Mesodermal cell (in vitro differentiated cells): Measurements from ENCODE around the gene ZFYVE28. TPM values are rescaled to one million over a fixed set of nuclear protein-coding genes. Genes with fewer than 3 reads are reported as not detected.
"Not testable (repeated sequence)": the region's sequence is repeated elsewhere in the genome, so short reads cannot be mapped to it uniquely, and the experiment has no call there.

Experiments used
- H3K27ac ChIP-seq: 2 replicates; pipeline ENCODE4 v1.7.0; 2013; ENCODE audit warnings: mild to moderate bottlenecking, low read depth, low read length, moderate library complexity; ENCODE audit not compliant: severe bottlenecking
- H3K36me3 ChIP-seq: 2 replicates; pipeline ENCODE4 v1.7.1; 2013; ENCODE audit warnings: mild to moderate bottlenecking, low read length, moderate library complexity; ENCODE audit not compliant: control insufficient read depth, insufficient read depth
- H3K4me1 ChIP-seq: one replicate; pipeline ENCODE4 v1.7.1; 2013; ENCODE audit warnings: mild to moderate bottlenecking, low read length; ENCODE audit not compliant: insufficient read depth, control insufficient read depth, poor library complexity, severe bottlenecking
- H3K4me3 ChIP-seq: 2 replicates; pipeline ENCODE4 v1.7.0; 2013; ENCODE audit warnings: low read length, control low read depth, mild to moderate bottlenecking; ENCODE audit not compliant: insufficient read depth, poor library complexity, severe bottlenecking; ENCODE audit errors: extremely low read depth
- H3K9me3 ChIP-seq: 2 replicates; pipeline ENCODE4 v1.7.1; 2013; ENCODE audit warnings: mild to moderate bottlenecking, low read length, moderate library complexity; ENCODE audit not compliant: control insufficient read depth
- WGBS, 2 experiments: methylation state at CpG; one replicate each; pipeline ENCODE4 v1.1.5; 2013; ENCODE audit warnings: missing lambda C conversion rate in 2 of 2; ENCODE audit not compliant: insufficient coverage in 2 of 2; 5-methylcytosine and 5-hydroxymethylcytosine counted together
- polyA plus RNA-seq, 2 experiments: library from polyadenylated mRNA; stranded (reverse); fragments of 50-300 nt; gene quantifications; one replicate each; pipeline ENCODE4 v1.2.3, GENCODE V29; 2013

Gene ZFYVE28
- polyA plus RNA-seq (2013, experiment 1 of 2): 0.70 TPM
- polyA plus RNA-seq (2013, experiment 2 of 2): 0.86 TPM

DNA sequence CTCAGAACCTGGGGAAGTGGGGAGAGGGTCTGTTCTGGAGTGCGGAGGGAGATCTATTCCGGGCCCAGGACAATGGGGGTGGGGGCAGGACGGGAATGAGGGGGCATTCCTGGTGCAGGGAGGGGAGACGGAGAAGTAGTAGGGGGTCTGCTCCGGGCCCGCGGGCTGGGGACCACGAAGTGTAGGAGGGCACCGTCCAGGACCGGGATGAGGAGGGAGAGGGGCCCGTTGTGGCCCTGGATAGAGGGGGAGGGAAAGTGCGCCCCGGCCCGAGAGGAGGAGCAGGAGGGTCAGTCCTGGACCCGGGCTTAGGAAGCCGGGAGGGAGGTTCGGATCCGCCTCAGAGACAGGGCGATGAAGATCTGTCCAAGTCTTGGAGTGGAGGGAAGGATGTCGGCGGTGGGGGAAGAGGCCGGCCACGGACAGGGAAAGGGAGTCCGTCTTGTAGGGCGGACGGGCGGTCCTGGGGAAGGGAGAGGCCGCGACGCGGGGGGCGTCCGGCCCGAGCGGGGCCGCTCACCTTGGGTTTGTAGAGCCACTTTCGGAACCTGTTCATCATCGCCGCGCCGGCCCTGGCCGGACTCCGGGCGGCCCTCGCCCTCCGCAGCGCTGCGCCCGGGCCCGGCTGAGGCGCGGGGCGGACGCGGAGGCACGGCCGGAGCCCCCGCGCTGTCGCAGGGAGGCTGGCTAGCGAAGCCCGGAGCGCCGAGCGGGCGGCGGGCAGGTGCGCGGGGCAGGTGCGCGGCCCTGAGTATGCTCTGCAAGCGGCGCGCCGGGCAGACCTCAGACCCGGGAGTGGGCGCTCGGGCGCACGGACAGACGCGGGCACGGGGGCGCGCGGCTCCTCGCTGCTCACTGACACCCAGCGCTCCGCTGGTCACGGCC is at the start of gene ZFYVE28:
TSS of gene ZFYVE28 (minus strand) at position 881 of the 885 bp plus-strand sequence. CDS start at position 559, 322 bp downstream.
- Histone ChIP-seq H3K4me3 (peak within 1 kb of the TSS; percentile 44), H3K36me3 (no peaks in the 10 kb centered on the region), H3K9me3 (no peaks in the 10 kb centered on the region), H3K4me1 (peaks cover 31% of the 10 kb centered on the region), H3K27ac (peak within 1 kb of the TSS; percentile 23)
- WGBS, 2 experiments: 1% methylated on average over 65 to 78 of the region's 90 CpGs

DNA sequence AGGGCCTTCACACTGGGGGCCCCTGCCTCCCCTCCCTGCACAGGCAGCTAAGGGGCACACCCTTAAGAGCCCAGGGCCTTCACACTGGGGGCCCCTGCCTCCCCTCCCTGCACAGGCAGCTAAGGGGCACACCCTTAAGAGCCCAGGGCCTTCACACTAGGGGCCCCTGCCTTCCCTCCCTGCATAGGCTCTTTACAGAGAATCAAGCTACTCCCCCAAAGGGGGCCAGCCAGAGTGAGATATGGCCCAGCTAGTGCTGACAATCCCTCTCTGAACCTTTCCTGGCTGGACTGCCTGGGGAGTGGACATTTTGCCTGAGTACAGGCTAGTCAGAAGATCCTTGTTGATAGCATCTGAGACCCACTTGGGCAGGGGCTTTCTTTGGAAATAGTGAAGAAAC is 47.1 kb upstream of the ZFYVE28 start:
- H3K36me3 ChIP-seq, H3K4me3 ChIP-seq, H3K27ac ChIP-seq, H3K4me1 ChIP-seq, H3K9me3 ChIP-seq: not testable (repeated sequence)

DNA sequence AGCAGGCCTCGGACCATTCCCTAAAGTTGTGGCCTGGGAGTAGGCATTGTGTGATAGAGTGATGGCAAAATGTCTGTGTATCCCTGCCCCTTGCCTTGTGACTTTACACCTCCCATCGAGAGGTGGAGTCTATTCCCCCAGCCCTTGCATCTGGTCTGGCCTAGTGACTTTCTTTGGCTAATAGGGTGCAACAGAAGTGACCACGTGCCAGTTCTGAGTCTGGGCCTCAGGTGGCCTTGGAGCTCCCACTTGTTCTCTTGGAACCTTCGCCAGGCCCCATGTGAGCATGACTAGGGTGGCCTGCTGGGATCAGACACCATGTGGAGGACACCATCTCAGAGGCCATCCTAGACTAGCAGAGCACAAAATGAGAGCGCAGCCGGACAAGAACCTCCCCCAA is 46.6 kb upstream of the ZFYVE28 start:
- WGBS, 2 experiments: 93 to 98% methylated on average over 3 to 4 of the region's 6 CpGs
- H3K36me3 ChIP-seq: peaks cover 5% of the 10 kb centered on the region

DNA sequence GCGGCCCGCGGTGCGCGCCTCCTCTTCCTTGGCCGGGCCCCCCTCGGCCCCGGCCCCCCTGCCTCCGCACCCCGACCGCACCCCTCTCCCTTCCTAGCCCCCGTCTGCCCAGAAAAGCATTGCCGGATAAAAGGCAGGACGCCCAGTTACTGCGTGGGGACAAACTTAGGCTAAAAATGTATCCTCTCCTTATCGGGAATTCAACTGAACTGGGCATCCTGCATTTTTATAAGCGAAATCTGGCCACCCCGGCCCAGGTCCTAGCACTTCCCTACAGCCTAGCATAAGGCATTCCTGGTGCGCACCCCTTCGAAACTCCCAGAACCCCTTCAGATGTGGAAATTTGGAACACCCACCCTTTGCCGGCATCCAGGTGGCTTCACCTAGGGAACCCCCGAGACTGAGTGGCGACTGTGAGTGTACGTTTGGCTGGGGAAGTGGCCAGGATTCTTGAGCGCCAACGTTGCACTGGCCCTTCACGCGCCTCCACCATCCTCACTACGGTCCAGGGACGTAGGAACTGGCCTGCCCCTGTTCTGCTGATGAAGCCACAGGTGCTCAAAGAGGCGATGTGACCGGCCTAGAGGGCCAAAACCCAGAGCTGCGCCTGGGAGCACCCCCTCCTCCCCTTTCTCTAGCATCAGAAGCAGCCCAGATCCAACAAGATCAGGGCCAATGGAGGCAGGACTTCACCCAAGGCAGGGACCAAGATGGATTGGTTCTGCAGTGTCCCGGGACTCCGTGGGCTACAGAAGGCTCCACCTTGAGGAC is 44.7 kb upstream of the ZFYVE28 start:
- Histone ChIP-seq H3K4me1 (peaks cover 3% of the 10 kb centered on the region), H3K4me3 (peak overlapping the region; percentile 39), H3K36me3 (peaks cover 5% of the 10 kb centered on the region), H3K9me3 (no peaks in the 10 kb centered on the region), H3K27ac (no peak overlapping the region)
- WGBS, 2 experiments: 49 to 67% methylated on average over 23 to 32 of the region's 35 CpGs

More for the DNA sequence above, 46.6 kb upstream of the ZFYVE28 start:
- no peak overlapping the region for H3K27ac ChIP-seq
- no peak overlapping the region for H3K4me3 ChIP-seq
- no peaks in the 10 kb centered on the region for H3K9me3 ChIP-seq
- H3K4me1 ChIP-seq: peaks cover 3% of the 10 kb centered on the region

GRCh38 chr4:2462218-2462991 is 44.0 kb upstream of the ZFYVE28 start:
- 3 to 5% methylated on average over 44 to 70 of the region's 99 CpGs for whole genome bisulfite sequencing, 2 experiments
- H3K4me3 ChIP-seq: peak overlapping the region; percentile 39
- H3K27ac ChIP-seq: no peak overlapping the region
- peaks cover 5% of the 10 kb centered on the region for H3K36me3 ChIP-seq
- no peaks in the 10 kb centered on the region for H3K9me3 ChIP-seq
- H3K4me1 ChIP-seq: no peaks in the 10 kb centered on the region

DNA sequence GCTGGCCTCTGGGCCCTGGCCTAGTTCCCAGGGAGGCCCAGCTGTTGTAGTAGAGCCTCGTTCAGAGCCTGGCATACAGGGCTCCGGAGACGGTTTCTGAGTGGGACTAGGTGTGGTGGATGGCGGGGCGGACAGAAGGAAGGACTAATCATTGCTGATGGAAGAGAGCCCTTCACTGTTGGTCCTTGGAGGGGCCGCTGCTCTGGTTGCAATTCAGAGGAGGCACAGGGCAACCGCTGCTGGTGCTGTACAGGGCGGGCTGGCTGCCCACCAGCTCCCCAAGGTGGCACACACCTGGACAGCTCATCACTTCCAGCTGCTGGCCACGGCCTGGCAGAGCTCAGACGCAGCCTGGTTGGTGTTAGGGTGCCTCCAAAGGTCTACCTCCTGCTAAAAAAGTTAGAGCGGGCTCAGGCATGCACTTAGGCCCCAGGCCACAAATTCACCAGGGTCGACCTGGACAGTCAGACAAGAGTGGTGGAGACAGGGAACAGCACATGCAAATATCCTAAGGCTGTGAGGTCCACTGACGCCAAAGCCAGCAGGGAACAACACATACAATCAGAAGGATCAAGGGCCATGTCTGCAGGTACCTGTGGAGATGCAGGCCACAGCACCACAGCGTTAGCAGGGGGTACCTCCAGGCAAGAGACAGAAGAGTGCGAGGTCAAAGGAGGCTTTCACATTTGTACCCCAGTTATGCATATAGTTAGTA is 43.0 kb upstream of the ZFYVE28 start:
- Histone ChIP-seq H3K36me3 (peaks cover 4% of the 10 kb centered on the region), H3K4me1 (no peaks in the 10 kb centered on the region), H3K27ac (no peak overlapping the region), H3K4me3 (no peak overlapping the region), H3K9me3 (no peaks in the 10 kb centered on the region)
- 87% methylated on average over 12 to 13 of the region's 15 CpGs for WGBS, 2 experiments

DNA sequence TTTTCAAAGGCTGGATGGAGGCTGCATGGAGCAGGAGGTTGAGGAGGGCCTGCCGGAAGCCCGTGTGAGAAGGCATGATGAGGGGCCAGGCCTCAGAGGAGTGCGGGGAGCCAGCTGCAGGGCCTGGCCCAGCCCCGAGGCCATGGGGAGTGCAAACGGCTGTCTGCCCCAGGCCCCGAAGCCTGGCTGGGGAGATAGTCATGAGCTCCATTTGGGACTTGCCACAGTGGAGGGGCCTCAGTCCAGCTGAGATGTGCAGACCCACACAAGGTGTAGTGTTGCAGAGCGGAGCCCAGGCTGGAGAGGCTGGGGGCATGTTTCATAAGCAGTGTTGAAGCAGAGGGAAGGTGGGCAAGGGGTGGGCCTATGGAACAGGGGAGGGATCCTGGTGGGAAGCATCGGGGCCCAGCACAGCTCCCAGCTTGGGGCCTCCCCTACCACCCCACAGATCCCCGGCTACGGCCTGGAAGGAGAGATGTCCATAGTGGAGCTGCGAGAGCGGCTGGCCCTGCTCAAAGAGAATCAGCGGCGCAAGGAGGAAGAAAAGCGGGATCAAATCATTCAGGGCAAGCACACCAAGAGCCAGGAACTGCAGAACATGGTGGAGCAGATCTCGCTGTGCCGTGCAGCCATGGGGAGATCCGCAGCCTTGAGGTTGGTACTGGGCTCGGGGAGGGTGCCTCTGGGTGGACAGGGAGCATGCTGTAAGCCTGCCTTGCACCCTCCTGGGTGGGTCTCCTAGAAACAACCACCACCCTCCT is 41.3 kb upstream of the ZFYVE28 start:
- 85 to 93% methylated on average over 12 to 18 of the region's 19 CpGs for WGBS, 2 experiments
- Histone ChIP-seq H3K4me1 (no peaks in the 10 kb centered on the region), H3K27ac (no peak overlapping the region), H3K9me3 (no peaks in the 10 kb centered on the region), H3K36me3 (no peaks in the 10 kb centered on the region), H3K4me3 (no peak overlapping the region)

DNA sequence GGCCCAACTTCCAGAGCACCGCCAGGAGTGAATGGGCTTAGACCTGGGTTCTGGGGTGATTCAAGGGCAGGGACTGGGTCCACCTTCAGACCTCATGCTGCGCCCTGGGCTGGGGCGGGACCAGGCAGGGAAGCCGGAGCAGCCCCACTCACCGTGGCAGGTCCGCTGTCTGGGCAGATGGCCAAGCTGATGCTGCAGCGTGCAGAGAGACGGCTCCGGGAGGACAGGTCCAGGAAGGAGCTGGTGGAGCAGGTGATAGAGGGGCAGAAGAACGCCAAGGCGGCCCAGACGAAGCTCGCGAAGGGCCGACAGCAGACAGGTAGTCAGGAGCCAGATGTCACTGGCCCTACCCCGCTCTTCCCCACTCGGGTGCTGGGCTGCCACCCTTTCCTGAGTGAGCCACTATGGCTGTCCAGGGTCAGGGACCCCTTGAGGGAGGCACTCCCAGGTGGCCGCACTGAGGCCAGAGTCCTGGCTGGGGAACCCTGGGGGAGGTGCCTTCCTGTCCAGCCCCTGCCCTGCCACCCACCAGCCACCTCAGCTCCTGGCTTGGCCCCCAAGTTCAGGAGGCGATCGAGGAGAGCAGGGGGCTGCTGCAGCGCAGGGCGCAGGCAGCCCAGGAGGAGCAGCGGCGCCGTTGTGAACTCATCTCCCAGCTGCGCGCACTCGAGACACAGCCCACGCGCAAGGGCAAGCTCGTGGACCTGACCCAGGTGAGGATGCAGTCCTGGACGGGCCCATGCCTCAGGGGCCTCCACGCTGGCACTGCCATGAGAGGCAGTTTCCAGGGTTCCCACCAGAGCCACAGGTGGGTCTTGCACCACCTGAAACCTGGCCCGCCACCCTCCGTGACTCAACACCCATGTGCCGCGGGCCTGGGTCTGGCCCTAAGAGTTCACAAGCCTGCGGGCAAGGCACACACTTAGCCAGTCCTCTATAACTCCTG is 40.4 kb upstream of the ZFYVE28 start:
- Histone ChIP-seq H3K36me3 (no peaks in the 10 kb centered on the region), H3K4me1 (no peaks in the 10 kb centered on the region), H3K4me3 (no peak overlapping the region), H3K27ac (no peak overlapping the region), H3K9me3 (no peaks in the 10 kb centered on the region)
- 94 to 96% methylated on average over 32 to 38 of the region's 38 CpGs for WGBS, 2 experiments
